Neuron (in vitro differentiated cells): ENCODE results near the gene ZNF555.
"Not testable (repeated sequence)": the region's sequence is repeated elsewhere in the genome, so short reads cannot be mapped to it uniquely, and the experiment has no call there.

ENCODE experiments used
- H2AFZ ChIP-seq: one replicate; pipeline ENCODE4 v1.6.1; 2013; ENCODE audit warnings: low read depth, mild to moderate bottlenecking, inconsistent platforms, low read length, moderate library complexity
- H3K27me3 ChIP-seq: one replicate; pipeline ENCODE4 v1.6.1; 2013; ENCODE audit warnings: low read length; ENCODE audit not compliant: insufficient read depth
- H3K36me3 ChIP-seq: one replicate; pipeline ENCODE4 v1.6.1; 2013; ENCODE audit warnings: low read length; ENCODE audit not compliant: insufficient read depth
- H3K4me1 ChIP-seq: one replicate; pipeline ENCODE4 v1.6.1; 2013; ENCODE audit warnings: low read length; ENCODE audit not compliant: insufficient read depth
- H3K4me3 ChIP-seq: 2 replicates; pipeline ENCODE4 v1.5.1; 2013; ENCODE audit warnings: mild to moderate bottlenecking, low read length, moderate library complexity
- H3K9me3 ChIP-seq: one replicate; pipeline ENCODE4 v1.6.1; 2013; ENCODE audit warnings: low read length

ZNF555 gene

GRCh38 chr19:2840794-2841791, at the start of gene ZNF555:
ZNF555 (plus strand) TSS chr19:2841475; CDS start chr19:2841573, 98 bp downstream.
- H3K4me3 ChIP-seq, result peak within 1 kb of the TSS; percentile 73
- H3K27me3 ChIP-seq, result no peaks in the 10 kb centered on the region
- no peaks in the 10 kb centered on the region for H3K36me3 ChIP-seq
- peaks cover 26% of the 10 kb centered on the region for H3K9me3 ChIP-seq
- H3K4me1 ChIP-seq, result peaks cover 6% of the 10 kb centered on the region
- H2AFZ ChIP-seq, result peak within 1 kb of the TSS; percentile 76

- Histone ChIP-seq H3K9me3 (no peaks in the 10 kb centered on the region), H3K36me3 (peaks cover 79% of the 10 kb centered on the region), H2AFZ (no peak overlapping the region), H3K4me1 (peaks cover 4% of the 10 kb centered on the region), H3K4me3 (no peak overlapping the region), H3K27me3 (no peaks in the 10 kb centered on the region)
Observed at GRCh38 chr19:2791876-2792275, 49.4 kb upstream of the ZNF555 start.

GRCh38 chr19:2792666-2793065, 48.6 kb upstream of the ZNF555 start:
- H3K4me3 ChIP-seq, H2AFZ ChIP-seq, H3K4me1 ChIP-seq, H3K9me3 ChIP-seq, H3K27me3 ChIP-seq: not testable (repeated sequence)
- H3K36me3 ChIP-seq, result peaks cover 78% of the 10 kb centered on the region

- no peak overlapping the region for H2AFZ ChIP-seq
- no peak overlapping the region for H3K4me3 ChIP-seq
- no peaks in the 10 kb centered on the region for H3K4me1 ChIP-seq
- peaks cover 77% of the 10 kb centered on the region for H3K36me3 ChIP-seq
- H3K27me3 ChIP-seq, result no peaks in the 10 kb centered on the region
- H3K9me3 ChIP-seq, result no peaks in the 10 kb centered on the region
Observed at GRCh38 chr19:2793126-2793525, 48.1 kb upstream of the ZNF555 start.

- Histone ChIP-seq H3K27me3 (no peaks in the 10 kb centered on the region), H3K9me3 (no peaks in the 10 kb centered on the region), H3K4me3 (no peak overlapping the region), H3K36me3 (peaks cover 78% of the 10 kb centered on the region), H2AFZ (no peak overlapping the region), H3K4me1 (no peaks in the 10 kb centered on the region)
Observed at GRCh38 chr19:2793577-2793976, 47.7 kb upstream of the ZNF555 start.

- H2AFZ ChIP-seq, result no peak overlapping the region
- peaks cover 87% of the 10 kb centered on the region for H3K36me3 ChIP-seq
- H3K4me3 ChIP-seq, result no peak overlapping the region
- H3K9me3 ChIP-seq, result peaks cover 11% of the 10 kb centered on the region
- no peaks in the 10 kb centered on the region for H3K4me1 ChIP-seq
- no peaks in the 10 kb centered on the region for H3K27me3 ChIP-seq
Observed at GRCh38 chr19:2795827-2796658, 45.2 kb upstream of the ZNF555 start.

GRCh38 chr19:2796659-2797266, 44.5 kb upstream of the ZNF555 start:
- Histone ChIP-seq H3K4me3 (no peak overlapping the region), H3K36me3 (peaks cover 87% of the 10 kb centered on the region), H3K9me3 (peaks cover 13% of the 10 kb centered on the region)

GRCh38 chr19:2797280-2797679, 44.0 kb upstream of the ZNF555 start:
- Histone ChIP-seq H3K9me3 (peaks cover 16% of the 10 kb centered on the region), H2AFZ (no peak overlapping the region), H3K4me3 (no peak overlapping the region), H3K4me1 (no peaks in the 10 kb centered on the region), H3K27me3 (no peaks in the 10 kb centered on the region), H3K36me3 (peaks cover 84% of the 10 kb centered on the region)

More at GRCh38 chr19:2796659-2797266, 44.5 kb upstream of the ZNF555 start:
- H3K4me1 ChIP-seq, result no peaks in the 10 kb centered on the region
- H2AFZ ChIP-seq, result no peak overlapping the region
- no peaks in the 10 kb centered on the region for H3K27me3 ChIP-seq

GRCh38 chr19:2798158-2798685, 43.1 kb upstream of the ZNF555 start:
- Histone ChIP-seq H3K4me3 (no peak overlapping the region), H3K9me3 (peaks cover 16% of the 10 kb centered on the region), H3K36me3 (peaks cover 84% of the 10 kb centered on the region), H3K4me1 (no peaks in the 10 kb centered on the region), H3K27me3 (no peaks in the 10 kb centered on the region), H2AFZ (no peak overlapping the region)

GRCh38 chr19:2798733-2799132, 42.5 kb upstream of the ZNF555 start:
- H3K36me3 ChIP-seq, result peaks cover 85% of the 10 kb centered on the region
- no peaks in the 10 kb centered on the region for H3K4me1 ChIP-seq
- no peak overlapping the region for H3K4me3 ChIP-seq
- no peak overlapping the region for H2AFZ ChIP-seq
- H3K9me3 ChIP-seq, result peaks cover 16% of the 10 kb centered on the region
- no peaks in the 10 kb centered on the region for H3K27me3 ChIP-seq

- Histone ChIP-seq H3K27me3 (no peaks in the 10 kb centered on the region), H3K4me1 (no peaks in the 10 kb centered on the region), H3K4me3 (no peak overlapping the region), H3K9me3 (peaks cover 16% of the 10 kb centered on the region), H3K36me3 (peaks cover 90% of the 10 kb centered on the region), H2AFZ (no peak overlapping the region)
Observed at GRCh38 chr19:2799273-2800020, 41.8 kb upstream of the ZNF555 start.

GRCh38 chr19:2800506-2800905, 40.8 kb upstream of the ZNF555 start:
- Histone ChIP-seq H3K4me1 (no peaks in the 10 kb centered on the region), H3K27me3 (no peaks in the 10 kb centered on the region), H2AFZ (no peak overlapping the region), H3K36me3 (peaks cover 91% of the 10 kb centered on the region), H3K4me3 (no peak overlapping the region), H3K9me3 (peaks cover 16% of the 10 kb centered on the region)
